GM12878 (cell line): ENCODE measurements around the gene RNF44. TPM values are rescaled to one million over a fixed set of nuclear protein-coding genes. Genes with fewer than 3 reads are reported as not detected.

Experiments
- ATAC-seq: fragments of 200-7000 bp; cut with Tn5 transposase; 3 replicates; pipeline ENCODE4 v1.9.1; 2020; ENCODE audit warnings: mild to moderate bottlenecking, moderate library complexity
- BruUV-seq: library from RNA; stranded (reverse); fragments of 400-500 nt; replicated peaks from 2 replicates; lab custom pipeline; 2021; lab: Mats Ljungman, UMichigan
- CTCF ChIA-PET: fragments of 300-600 bp; sonication (Branson Sonifier 250); formaldehyde crosslinking; extraction: SDS; loops from one replicate; lab custom pipeline; 2021; ENCODE audit warnings: inconsistent platforms; lab: Yijun Ruan, JAX
- POLR2A ChIA-PET: fragments of 350-600 bp; formaldehyde crosslinking; extraction: SDS; loops from one replicate; lab custom pipeline; 2021; ENCODE audit warnings: inconsistent platforms; lab: Charles Lee
- RAD21 ChIA-PET: fragments of 300-600 bp; sonication (Branson Sonifier 250); formaldehyde crosslinking; loops from one replicate; lab custom pipeline; 2023; ENCODE audit warnings: antibody characterized with exemption; ENCODE audit not compliant: unreplicated experiment; lab: Charles Lee
- SMC1A ChIA-PET: fragments of 300-600 bp; sonication (Branson Sonifier 250); formaldehyde crosslinking; loops from one replicate; lab custom pipeline; 2023; ENCODE audit not compliant: unreplicated experiment, uncharacterized antibody; lab: Charles Lee
- DNase-seq: peaks from one replicate; pipeline ENCODE4 v3.0.0-alpha.2; 2011; ENCODE audit warnings: low read depth, low spot score
- FAIRE-seq: peaks from 3 replicates; lab custom pipeline; 2011; peaks lifted over from hg19 to GRCh38; lab: Jason Lieb, UNC
- H2AFZ ChIP-seq: 2 replicates; pipeline ENCODE4 v1.6.0; 2011; ENCODE audit warnings: low read depth, low read length, control low read depth; ENCODE audit not compliant: control insufficient read depth
- H3K27ac ChIP-seq: 2 replicates; pipeline ENCODE4 v1.5.1; 2011; ENCODE audit warnings: control low read depth; ENCODE audit not compliant: control insufficient read depth, insufficient read depth
- H3K27me3 ChIP-seq, 2 experiments: replicated peaks in 1 of 2; 2 replicates each; pipeline versions ENCODE4 v1.6.0 to v1.6.1; 2011; ENCODE audit warnings: low read length in 1 of 2; ENCODE audit not compliant: control insufficient read depth in 2 of 2, insufficient read depth in 2 of 2
- H3K36me3 ChIP-seq, 2 experiments: 2 replicates each; pipeline ENCODE4 v1.5.1; 2011; ENCODE audit warnings: low read length in 1 of 2; ENCODE audit not compliant: control insufficient read depth in 2 of 2, insufficient read depth in 2 of 2
- H3K4me1 ChIP-seq: 2 replicates; pipeline ENCODE4 v1.6.1; 2011; ENCODE audit warnings: mild to moderate bottlenecking, low read length, moderate library complexity, mixed read lengths; ENCODE audit not compliant: control insufficient read depth, insufficient read depth
- H3K4me2 ChIP-seq: 2 replicates; pipeline ENCODE4 v1.6.0; 2011; ENCODE audit warnings: control low read depth; ENCODE audit not compliant: control insufficient read depth, insufficient read depth
- H3K4me3 ChIP-seq: fragments of 200-600 bp; sonication (generic); 2 replicates; pipeline ENCODE4 v1.5.1; 2016
- H3K79me2 ChIP-seq: 2 replicates; pipeline ENCODE4 v1.6.0; 2011; ENCODE audit warnings: low read length; ENCODE audit not compliant: control insufficient read depth, insufficient read depth
- H3K9ac ChIP-seq: 2 replicates; pipeline ENCODE4 v1.8.0; 2011; ENCODE audit warnings: low read length, control low read depth, mixed read lengths; ENCODE audit not compliant: control insufficient read depth, insufficient read depth
- H3K9me3 ChIP-seq: replicated peaks from 3 replicates; pipeline ENCODE4 v1.5.1; 2011; ENCODE audit warnings: mild to moderate bottlenecking, low read length; ENCODE audit not compliant: control insufficient read depth, insufficient read depth
- H4K20me1 ChIP-seq: 2 replicates; pipeline ENCODE4 v1.6.0; 2011; ENCODE audit not compliant: control insufficient read depth, insufficient read depth
- CBX5 ChIP-seq: sonication (generic); IDR thresholded peaks from 2 replicates; pipeline ENCODE4 v1.6.1; 2016; ENCODE audit warnings: low read depth, moderate library complexity, mild to moderate bottlenecking, inconsistent platforms
- EP300 ChIP-seq, 2 experiments: fragments of 150-350 bp in 1 of 2; IDR thresholded peaks; 2 replicates each; pipeline ENCODE4 v1.6.1; 2011 to 2012; ENCODE audit warnings: low read depth in 2 of 2, low read length in 2 of 2, borderline replicate concordance in 1 of 2, improper control_type of control experiment in 1 of 2, inconsistent platforms in 1 of 2; ENCODE audit not compliant: control insufficient read depth in 1 of 2
- GATAD2B ChIP-seq: fragments of 450-650 bp; conservative IDR thresholded peaks from 2 replicates; pipeline ENCODE4 v1.6.1; 2017; ENCODE audit warnings: low read depth, mild to moderate bottlenecking, moderate library complexity
- PML ChIP-seq: IDR thresholded peaks from 2 replicates; pipeline ENCODE4 v1.6.1; 2012; ENCODE audit warnings: low read length, inconsistent platforms
- POLR2A ChIP-seq: IDR thresholded peaks from 2 replicates; pipeline ENCODE4 v1.6.1; 2011; ENCODE audit warnings: low read depth, mild to moderate bottlenecking, low read length
- RAD21 ChIP-seq: IDR thresholded peaks from 2 replicates; pipeline ENCODE4 v1.6.1; 2011; ENCODE audit warnings: mild to moderate bottlenecking, low read depth, low read length, moderate library complexity; ENCODE audit not compliant: insufficient read depth
- TCF12 ChIP-seq: IDR thresholded peaks from 2 replicates; pipeline ENCODE4 v1.6.1; 2011; ENCODE audit warnings: low read depth, mild to moderate bottlenecking, low read length
- WRNIP1 ChIP-seq: IDR thresholded peaks from 2 replicates; pipeline ENCODE4 v1.6.1; 2011; ENCODE audit warnings: low read depth, low read length, improper control_type of control experiment, borderline replicate concordance
- YBX1 ChIP-seq: fragments of 450-650 bp; IDR thresholded peaks from 2 replicates; pipeline ENCODE4 v1.6.1; 2016; ENCODE audit warnings: antibody characterized with exemption
- ZBED1 ChIP-seq: IDR thresholded peaks from 2 replicates; pipeline ENCODE4 v1.6.1; 2016; ENCODE audit warnings: borderline replicate concordance
- ZZZ3 ChIP-seq: IDR thresholded peaks from 2 replicates; pipeline ENCODE4 v1.6.1; 2011; ENCODE audit warnings: low read depth; ENCODE audit not compliant: control insufficient read depth, insufficient read length
- WGBS: methylation state at CpG from one replicate; pipeline ENCODE4 v1.1.6; 2016; ENCODE audit warnings: low lambda C conversion rate; ENCODE audit not compliant: insufficient replicate concordance, insufficient coverage; ENCODE audit errors: missing lambda C conversion rate; 5-methylcytosine and 5-hydroxymethylcytosine counted together
- in situ Hi-C: fragments of 300-500 bp; cut with MboI; formaldehyde crosslinking; loops from 9 replicates; pipeline ENCODE4 v1.14.3; 2018; ENCODE audit warnings: mixed read lengths
- intact Hi-C: fragments of 100-400 bp; cut with micrococcal nuclease; formaldehyde crosslinking; loops from one replicate; pipeline ENCODE4 v1.14.2; 2022; ENCODE audit not compliant: unreplicated experiment
- polyA plus RNA-seq, 11 experiments: library from polyadenylated mRNA; depleted of rRNA in 4 of 11; unstranded in 6 of 11; stranded (reverse) in 5 of 11; fragments of >200 nt; fragmentation: Nextera tagmentation in 4 of 11; fragmentation: Illumina TruSeq in 1 of 11; extraction: Ambion mirVana in 4 of 11; extraction: Trizol in 1 of 11; gene quantifications; 1 replicate in 1 of 11; 2 replicates in 10 of 11; pipeline versions ENCODE4 v1.2.1 to v1.2.3, GENCODE V29; 2011 to 2016; ENCODE audit warnings: inconsistent platforms in 2 of 11, missing spikeins in 2 of 11, low read depth in 1 of 11
- total RNA-seq, 4 experiments: library from RNA; depleted of rRNA in 3 of 4; stranded (reverse); fragments of >200 nt in 3 of 4; fragmentation: Illumina TruSeq in 1 of 4; extraction: Trizol in 1 of 4; gene quantifications; 2 replicates each; pipeline versions ENCODE4 v1.2.1 to v1.2.3, GENCODE V29; 2013 to 2021

Gene RNF44
- total and polyA plus RNA-seq, 10 of the 15 experiments (the other 5 are each of a cell fraction or from before 2014, with no cell fraction given) = 1.7 to 51.9 (median 7.9) TPM

- no peak overlapping the region for H2AFZ ChIP-seq
- H3K36me3 ChIP-seq = peaks cover 14 to 34% of the 10 kb centered on the region in 2 experiments
- ATAC-seq = no peak
- ChIA-PET SMC1A (no interaction called here), RAD21 (no interaction called here), CTCF (interaction anchor here (0.6 kb wide), 1 partner anchor 17 kb away, joined by 4 read pairs; no protein-coding TSS in a partner anchor), POLR2A (interaction anchor here (0.7 kb wide), 1 partner anchor 41 kb away, joined by 3 read pairs; no protein-coding TSS in a partner anchor)
- no peaks in the 10 kb centered on the region for H3K9me3 ChIP-seq
- in situ Hi-C loops (no loop called here), intact Hi-C loops (no loop called here)
- H3K27me3 ChIP-seq = no peaks in the 10 kb centered on the region
- no peak overlapping the region for H3K9ac ChIP-seq
- no peak overlapping the region for H3K27ac ChIP-seq
- H3K4me2 ChIP-seq = no peak overlapping the region
- no peaks in the 10 kb centered on the region for H3K79me2 ChIP-seq
- no peak for TF ChIP-seq YBX1
- TF ChIP-seq POLR2A = no peak
- TF ChIP-seq PML = no peak
- no peak for TF ChIP-seq RAD21
- TF ChIP-seq WRNIP1 = no peak
- no peak for TF ChIP-seq ZZZ3
- no peak for TF ChIP-seq EP300 (IDR thresholded peaks at IDR 0.05; ENCODE audit: borderline replicate concordance in 1 of 2, control insufficient read depth in 1 of 2, low read depth in 2 of 2, low read length in 2 of 2)
- no peak for TF ChIP-seq CBX5
- TF ChIP-seq ZBED1 = no peak
- TF ChIP-seq GATAD2B = no peak
- TF ChIP-seq TCF12 = no peak
- H3K4me3 ChIP-seq = no peak overlapping the region
- no peaks in the 10 kb centered on the region for H3K4me1 ChIP-seq
- no peak for DNase-seq
- no peak for FAIRE-seq
- BruUV-seq = no TSS peak
- 100% methylated on average over 5 of the region's 5 CpGs for WGBS
- no peaks in the 10 kb centered on the region for H4K20me1 ChIP-seq
Measured at GRCh38 chr5:176503496-176503895, 33.7 kb downstream of the RNF44 start.
